Stimulated activated CD4-positive, alpha-beta T cell treated with anti-CD3 and anti-CD28 coated beads, Interleukin-4, amount 100 ng/mL, for 24 hours (primary cell): ENCODE results near the gene EML4.
"Not testable (repeated sequence)": the region's sequence is repeated elsewhere in the genome, so short reads cannot be mapped to it uniquely, and the experiment has no call there.

ENCODE experiments used
- DNase-seq: peaks from one replicate; pipeline ENCODE4 v3.0.0-alpha.2; 2020

EML4 gene, protein sequence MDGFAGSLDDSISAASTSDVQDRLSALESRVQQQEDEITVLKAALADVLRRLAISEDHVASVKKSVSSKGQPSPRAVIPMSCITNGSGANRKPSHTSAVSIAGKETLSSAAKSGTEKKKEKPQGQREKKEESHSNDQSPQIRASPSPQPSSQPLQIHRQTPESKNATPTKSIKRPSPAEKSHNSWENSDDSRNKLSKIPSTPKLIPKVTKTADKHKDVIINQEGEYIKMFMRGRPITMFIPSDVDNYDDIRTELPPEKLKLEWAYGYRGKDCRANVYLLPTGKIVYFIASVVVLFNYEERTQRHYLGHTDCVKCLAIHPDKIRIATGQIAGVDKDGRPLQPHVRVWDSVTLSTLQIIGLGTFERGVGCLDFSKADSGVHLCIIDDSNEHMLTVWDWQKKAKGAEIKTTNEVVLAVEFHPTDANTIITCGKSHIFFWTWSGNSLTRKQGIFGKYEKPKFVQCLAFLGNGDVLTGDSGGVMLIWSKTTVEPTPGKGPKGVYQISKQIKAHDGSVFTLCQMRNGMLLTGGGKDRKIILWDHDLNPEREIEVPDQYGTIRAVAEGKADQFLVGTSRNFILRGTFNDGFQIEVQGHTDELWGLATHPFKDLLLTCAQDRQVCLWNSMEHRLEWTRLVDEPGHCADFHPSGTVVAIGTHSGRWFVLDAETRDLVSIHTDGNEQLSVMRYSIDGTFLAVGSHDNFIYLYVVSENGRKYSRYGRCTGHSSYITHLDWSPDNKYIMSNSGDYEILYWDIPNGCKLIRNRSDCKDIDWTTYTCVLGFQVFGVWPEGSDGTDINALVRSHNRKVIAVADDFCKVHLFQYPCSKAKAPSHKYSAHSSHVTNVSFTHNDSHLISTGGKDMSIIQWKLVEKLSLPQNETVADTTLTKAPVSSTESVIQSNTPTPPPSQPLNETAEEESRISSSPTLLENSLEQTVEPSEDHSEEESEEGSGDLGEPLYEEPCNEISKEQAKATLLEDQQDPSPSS

DNA sequence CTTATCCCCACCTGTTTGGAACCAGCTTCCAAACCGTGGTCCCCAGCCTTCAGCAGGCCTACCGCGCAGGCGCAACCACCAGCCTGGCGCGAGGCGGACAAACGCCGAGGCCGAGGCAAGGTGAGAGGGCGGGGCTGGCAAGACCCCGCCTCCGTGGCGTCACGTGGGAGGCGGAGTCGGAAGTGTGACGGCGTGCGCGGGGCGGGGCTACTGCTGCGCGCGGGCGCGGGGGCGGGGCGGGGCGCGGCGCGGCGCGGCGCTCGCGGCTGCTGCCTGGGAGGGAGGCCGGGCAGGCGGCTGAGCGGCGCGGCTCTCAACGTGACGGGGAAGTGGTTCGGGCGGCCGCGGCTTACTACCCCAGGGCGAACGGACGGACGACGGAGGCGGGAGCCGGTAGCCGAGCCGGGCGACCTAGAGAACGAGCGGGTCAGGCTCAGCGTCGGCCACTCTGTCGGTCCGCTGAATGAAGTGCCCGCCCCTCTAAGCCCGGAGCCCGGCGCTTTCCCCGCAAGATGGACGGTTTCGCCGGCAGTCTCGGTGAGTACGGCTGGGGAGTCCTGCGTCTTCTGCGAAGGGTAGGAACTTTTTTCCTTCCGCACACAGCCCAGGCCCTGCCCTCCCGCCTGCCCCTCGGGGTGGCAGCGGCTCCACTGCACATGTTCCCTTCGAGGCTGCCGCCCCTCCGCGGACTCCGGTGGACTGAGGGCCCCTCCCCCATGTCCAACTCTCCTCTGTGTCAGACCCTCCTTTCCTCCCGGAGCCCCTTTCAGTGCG is at the start of gene EML4:
TSS of gene EML4 (plus strand) at position 254 of the 774 bp plus-strand sequence. CDS start at position 513, 259 bp downstream.
- peak; percentile 91 for DNase-seq

DNA sequence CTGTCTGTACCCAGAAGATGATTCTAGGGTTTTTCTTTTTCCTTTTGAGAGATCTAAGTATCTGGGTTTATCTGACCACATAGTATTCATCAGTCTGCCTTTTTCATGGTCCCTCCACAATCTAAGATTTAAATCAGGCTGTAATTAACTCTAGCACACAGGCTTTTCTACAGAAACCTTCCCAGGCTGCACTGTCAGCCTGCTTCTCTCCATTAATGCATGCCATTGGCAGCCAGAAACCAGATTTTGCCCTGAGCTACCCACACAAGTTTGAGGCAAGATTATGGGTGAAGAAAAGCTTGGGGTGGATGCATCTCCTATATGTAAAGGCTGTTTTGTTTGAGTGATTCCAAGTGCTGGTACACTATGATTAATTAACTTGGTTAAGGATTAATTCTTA is 45.7 kb upstream of the EML4 start:
- DNase-seq = no peak

DNA sequence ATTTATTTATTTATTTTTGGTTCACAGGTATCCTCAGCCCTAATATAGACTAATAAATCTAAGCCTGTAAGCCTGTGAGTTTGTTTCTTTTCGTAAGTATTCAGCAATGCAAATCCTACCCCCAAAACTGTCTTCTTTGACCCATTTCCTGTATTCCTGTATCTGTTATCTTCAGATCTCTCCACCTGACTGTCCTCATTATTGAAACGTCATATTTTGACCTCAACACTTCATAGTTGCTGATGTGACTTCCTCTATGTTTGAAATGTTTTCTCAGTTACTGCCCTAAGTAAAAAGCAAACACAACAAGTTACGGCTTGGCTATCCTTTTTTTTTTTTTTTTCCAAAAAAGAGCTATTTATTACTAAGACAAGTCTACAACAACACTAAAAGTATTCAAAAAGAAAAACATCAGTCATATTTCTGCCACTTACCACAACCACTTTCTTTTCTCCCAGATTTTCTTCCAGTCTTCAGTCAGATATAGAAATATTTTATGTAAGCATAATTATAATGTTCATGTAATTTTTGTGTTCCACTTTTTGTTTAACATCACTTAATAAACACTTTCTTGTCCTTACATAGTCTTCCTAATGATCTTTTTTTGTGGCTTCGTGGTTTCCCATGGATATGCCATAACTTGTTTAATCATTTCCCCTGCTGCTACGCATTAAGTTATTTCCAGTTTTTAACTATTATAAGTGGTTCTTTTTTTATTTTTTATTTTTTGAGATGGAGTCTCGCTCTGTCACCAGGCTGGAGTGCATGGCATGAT is 45.0 kb upstream of the EML4 start:
- DNase-seq = no peak

DNA sequence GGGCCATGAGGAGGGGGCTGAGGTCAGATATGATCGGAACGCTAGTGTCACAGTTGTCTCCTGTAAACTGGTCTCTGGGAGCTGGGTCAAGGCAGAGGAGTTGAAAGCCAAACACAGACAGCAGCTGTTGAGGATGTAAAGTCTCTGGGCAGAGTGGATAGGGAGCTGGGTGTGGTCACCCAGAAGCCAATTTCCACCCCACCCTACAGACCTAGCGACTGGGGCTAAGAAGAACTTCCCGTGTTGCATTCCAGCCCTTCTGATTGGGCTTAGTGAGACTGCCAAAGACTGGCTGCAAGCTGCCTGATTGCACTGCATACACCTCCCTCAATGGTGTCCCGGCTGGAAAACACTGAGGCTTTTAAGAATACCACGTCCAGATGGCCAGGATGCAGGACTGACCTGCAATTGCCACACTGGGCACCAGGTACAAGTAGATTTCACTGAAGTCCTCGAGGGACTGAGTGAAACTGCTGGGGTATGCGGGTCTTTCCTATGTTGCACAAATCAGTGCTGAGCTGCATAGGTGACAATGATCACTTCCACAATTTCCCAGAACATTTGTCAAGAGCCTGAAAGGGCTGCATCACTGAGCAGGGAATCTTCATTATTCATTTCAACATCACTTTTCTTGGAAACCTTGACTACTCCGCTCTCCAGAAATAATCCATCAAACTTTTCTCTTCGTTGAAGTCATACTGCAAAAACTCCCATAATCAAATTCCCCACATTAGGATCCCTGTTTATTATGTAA is 43.1 kb upstream of the EML4 start:
- DNase-seq = no peak

DNA sequence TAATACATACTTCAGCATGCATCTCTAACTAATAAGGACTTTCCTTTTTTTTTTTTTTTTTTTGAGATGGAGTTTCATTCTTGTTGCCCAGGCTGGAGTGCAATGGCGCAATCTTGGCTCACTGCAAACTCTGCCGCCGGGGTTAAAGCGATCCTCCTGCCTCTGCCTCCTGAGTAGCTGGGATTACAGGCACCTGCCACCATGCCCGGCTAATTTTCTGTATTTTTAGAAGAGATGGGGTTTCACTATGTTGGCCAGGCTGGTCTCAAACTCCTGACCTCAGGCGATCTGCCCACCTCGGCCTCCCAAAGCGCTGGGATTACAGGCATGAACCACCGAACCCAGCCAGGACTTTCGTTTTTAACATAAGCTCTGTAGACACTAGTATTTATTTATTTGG is 42.3 kb upstream of the EML4 start:
- DNase-seq = not testable (repeated sequence)

DNA sequence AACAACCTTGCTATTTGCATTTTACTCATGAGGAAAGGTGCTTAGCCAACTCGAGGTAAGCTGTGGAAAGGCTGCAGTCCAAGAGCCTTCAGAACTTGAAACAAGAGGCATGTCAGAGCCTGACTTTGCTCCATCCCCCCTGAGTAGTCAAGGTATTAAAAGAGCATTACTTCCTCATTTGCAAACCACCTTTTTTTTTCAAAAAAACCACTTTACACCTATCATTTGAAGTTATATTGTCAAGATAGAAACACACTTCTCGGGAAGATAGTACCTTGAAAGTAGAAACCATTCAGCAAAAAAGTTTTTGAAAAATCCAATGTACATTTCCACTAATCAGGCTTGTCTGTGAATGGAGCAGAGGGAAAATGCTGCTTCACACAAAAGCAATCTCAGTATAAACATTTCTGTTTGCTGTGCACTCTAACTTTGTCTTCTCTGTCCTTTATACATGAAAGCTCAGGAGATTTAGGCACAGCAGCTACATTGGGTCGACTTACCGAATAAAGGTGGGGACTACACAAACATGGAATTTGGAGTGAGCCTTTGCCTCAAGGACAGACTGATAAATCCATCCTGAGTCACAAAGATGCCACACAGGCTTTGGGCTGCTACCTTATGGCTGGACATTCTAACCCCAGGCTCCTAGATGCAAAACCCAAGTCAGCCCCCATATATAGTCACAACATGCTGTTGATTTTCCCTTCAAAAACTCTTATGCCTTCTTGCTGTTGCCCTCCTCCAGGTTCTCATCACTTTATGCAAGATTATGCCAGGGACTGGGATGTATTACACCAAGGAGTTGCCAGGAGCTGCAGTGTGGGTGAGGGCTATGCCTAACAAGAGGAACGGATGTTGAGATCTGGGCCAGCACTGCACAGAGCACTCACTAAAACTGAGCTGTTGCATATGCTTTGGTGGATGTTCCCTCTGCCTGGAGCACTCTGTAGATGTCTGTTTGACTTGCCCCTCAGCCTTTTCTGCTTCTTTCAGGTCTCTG is 41.4 kb upstream of the EML4 start:
- DNase-seq = no peak

DNA sequence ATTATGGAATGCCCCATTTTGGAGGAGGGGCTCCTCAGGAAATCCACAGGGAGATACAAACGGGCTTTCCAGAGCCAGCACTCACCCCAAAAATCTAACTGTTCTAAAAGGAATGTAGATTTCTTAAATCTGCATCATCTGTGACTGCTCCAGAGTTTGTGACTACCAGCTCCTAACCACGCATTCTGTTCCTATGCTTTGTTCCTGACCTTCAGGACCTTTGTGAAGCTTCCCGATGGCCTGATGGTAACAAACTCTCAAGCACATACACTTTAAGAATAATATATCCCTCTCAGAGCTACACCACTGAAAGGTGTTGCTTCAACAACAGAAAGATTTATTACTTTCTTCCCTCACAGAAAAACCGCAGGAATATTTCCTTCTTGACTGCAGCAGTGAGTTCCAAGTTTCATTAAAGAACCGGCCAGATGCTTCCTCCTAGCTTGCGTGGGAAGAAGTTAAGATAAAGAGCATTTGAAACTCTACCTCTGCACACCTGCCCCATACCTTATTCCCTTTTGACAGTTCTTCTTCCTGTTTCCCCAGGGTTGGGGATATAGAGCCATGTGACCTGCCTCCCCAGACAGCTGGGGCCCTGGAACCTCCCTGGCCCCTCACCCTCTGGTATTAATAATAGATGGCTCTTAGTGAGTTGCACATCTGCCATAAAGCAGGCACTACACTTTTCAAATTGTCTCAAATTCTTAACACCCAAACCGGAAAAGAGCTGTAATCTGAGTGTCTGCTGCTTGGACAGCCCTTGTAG is 40.2 kb upstream of the EML4 start:
- DNase-seq = no peak

DNA sequence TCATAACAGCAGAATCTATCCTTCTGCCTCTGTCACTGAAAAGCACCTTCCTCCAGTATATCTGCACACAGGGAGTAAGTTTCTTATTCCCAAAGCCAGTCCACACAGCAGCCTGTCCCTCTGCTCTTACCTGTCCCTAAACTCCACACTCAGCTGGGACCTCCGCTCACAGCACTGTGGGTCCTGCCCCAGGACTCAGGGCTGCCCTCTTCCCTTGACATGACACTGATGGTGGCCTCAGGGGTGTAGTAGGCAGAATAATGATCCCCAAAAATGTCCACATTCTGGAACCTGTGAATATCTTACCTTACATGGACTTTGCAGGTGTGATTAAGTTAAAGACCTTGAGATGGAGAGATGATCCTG is 39.7 kb upstream of the EML4 start:
- DNase-seq = no peak

DNA sequence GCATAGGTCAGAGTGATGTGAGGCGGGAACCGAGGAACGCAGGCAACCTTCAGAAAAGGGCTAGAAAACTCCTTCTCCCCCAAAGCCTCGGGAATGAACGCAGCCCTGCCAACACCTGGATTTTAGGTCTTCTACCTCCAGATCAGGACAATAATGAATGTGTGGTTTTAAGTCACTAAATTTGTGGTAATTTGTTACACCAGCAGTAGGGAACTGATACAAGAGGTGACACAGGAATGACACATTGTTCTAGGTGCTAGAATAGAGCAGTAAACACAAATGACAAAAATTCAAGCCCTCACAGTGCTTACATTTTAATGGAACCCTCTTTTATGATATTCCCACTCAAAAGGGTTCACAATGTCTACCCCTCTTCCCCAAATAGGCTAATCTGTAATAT is 39.2 kb upstream of the EML4 start:
- no peak for DNase-seq

DNA sequence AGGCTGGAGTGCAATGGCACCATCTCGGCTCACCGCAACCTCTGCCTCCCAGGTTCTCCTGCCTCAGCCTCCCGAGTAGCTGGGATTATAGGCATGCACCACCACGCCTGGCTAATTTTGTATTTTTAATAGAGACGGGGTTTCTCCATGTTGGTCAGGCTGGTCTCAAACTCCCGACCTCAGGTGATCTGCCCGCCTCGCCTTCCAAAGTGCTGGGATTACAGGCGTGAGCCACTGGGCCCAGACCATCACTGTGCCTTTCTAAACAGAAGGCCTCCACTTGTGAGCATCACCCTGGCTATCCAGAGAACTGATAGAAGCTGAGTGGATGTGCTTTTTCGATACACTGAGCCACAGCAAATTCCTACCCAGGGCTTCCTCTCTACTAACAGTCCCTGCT is 38.3 kb upstream of the EML4 start:
- not testable (repeated sequence) for DNase-seq

DNA sequence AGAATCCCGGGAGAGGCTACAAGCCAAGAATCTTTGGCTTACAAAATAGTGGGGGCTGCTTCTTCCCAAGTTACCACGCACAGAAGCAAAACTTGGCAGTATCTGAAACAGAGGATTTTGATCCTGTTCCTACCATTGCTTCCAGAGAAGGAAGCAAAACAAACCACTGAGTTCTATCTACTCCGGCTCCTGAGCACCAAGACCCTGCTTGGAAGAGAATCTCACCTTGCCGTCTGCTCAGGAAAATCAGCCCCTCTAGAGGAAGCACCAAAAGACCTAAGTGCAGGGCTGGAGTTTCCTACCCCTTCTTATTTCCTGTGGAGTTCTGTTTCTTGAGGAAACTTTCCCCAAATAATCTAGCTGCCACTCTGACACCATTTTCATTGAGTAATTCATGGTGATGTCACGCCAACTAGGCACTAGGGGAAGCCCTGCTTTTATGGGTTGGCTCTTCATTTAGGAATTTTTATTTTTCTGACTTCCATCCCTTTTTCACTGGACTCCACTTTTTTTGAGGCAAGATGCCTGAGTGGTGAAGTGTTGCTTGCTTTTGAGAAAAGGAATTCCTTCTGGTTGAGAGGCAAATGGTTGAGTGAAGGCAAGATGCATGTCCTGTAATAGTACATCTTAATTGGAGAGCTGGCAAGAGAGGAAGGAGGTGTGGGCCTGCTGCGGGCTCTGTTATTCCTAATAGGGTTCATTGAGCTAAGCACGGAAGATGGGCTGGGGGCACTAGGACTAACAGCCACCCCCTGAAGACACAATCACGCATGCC is 36.8 kb upstream of the EML4 start:
- no peak for DNase-seq

DNA sequence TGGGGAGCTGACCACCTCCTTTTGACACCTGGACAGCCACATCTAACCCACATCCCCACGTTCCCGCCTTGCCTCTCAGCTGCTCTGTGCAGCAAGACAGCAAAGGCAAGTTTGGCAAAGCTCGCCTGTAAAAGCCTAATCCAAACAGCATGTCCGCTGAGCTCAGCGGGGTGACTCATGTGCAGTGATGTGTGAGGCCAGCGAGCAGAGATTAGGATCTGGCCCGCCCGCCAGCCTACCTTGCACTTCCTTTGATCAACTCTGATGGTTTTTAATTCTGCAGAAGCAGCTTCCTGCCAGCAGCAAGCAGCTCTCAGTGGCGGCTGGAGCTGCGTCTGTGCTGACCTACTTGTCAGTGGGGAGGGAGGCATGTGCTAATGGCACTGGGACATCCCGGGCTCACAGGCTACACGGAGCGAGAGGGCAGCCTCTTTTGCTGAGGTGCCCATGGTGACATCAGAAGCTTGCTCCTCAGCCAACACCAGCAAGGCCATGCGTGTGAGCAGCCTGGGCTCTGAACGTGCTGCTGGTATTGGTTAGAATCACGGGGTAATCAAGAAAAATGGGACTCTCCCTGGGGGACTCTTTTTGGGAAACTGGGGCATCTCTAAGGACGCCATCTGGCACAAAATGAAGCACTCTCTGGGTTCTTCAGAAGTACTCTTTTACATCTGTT is 36.0 kb upstream of the EML4 start:
- peak; percentile 85 for DNase-seq

DNA sequence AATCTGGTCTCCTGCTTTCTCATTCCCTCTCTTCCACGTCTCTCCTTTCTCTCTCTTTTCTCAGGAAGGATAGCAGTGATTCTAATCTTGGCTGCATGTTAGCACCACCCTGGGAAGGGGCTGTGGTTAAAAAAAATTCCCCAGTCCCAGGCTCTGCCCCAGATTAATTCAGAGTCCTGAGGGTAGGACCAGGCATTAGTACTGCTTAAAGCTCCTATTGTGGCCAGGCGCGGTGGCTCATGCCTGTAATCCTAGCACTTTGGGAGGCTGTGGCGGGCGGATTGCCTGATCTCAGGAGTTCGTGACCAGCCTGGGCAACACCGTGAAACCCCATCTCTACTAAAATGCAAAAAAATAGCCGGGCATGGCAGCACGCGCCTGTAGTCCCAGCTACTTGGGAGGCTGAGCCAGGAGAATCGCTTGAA is 35.4 kb upstream of the EML4 start:
- no peak for DNase-seq

DNA sequence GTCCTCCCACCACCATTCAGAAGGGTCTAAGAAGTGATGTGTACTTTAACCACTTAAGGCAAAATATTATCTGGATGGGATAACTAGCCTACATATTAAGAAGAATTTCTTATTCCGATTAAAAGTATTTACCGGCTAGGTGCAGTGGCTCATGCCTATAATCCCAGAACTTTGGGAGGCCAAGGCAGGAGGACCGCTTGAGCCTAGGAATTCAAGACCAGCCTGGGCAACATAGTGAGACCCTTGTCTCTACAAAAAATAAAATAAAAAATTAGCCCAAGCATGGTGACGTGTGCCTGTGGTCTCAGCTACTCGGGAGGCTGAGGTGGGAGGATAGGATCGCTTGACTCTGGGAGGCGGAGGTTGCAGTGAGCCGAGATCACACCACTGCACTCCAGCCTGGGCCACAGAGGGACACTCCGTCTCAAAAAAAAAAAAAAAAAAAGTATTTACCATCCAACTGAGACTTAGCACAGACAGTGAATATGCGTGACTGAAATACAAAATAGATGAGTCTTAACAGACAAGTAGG is 34.7 kb upstream of the EML4 start:
- not testable (repeated sequence) for DNase-seq

DNA sequence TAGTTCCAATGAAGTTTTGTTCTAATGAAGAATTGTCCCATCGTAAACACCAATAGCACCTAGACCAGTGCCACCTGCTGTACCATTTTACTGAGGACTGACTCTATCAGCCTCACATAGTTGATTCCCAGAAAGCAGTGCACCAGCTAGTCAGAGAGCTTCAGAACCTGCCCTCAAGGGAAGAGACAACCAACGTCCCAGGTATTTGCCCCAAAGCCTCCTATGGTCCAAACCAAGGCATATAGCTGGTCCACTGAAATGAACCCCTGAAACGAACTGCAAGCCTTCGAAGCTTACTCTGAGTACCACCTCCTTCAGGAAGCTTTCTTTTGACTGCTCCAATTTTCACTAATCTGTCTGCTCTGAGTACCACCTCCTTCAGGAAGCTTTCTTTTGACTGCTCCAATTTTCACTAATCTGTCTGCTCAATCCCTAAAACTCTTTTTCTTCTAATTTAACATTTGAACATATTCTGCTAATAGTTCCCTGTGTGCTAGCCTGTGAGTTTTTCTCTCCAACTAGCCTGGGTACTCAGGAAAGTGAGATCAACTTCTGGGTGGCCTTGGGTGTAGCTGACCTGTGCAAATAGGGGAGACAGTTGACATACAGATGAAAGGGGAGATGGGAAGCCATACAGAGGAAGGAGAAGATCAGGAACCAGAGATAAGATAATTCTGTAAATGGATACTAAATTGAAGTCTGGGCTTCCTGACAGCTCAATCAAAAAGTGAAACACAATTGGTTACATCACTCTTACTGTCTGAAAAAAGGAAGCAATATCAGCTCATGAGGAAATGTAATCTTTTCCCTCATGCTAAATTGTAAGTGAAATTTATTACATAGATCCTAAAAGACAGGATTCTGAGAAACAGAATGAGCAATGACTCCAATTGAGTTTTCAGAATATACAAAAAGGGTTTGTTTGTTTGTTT is 33.5 kb upstream of the EML4 start:
- no peak for DNase-seq

DNA sequence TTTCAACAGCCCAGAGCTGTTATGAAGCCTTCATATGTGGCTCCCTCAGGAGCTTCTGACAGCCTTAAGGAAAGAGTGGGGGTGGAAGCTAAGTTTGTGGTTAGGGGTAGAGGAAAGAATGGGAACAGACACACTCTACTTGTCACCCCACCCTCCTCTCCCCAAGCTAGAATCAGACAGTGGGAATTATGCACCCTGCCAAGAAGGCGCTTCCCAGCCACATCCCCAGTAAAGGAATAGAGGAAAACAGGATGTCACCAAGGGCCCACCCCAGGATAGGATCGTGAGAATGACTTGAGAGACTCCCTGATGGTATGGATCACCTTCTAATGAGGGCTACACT is 32.4 kb upstream of the EML4 start:
- no peak for DNase-seq
